RWPE2 (cell line): Measurements from ENCODE around the gene MKS1.

Experiments
- ATAC-seq: fragments of 200-7000 bp; cut with Tn5 transposase; 3 replicates; pipeline ENCODE4 v1.9.1; 2021; ENCODE audit warnings: low read depth
- DNase-seq: peaks from one replicate; pipeline ENCODE4 v3.0.0-alpha.2; 2020; ENCODE audit warnings: low spot score
- H3K27ac ChIP-seq: fragments of 450-650 bp; 2 replicates; pipeline ENCODE4 v1.5.1; 2017; ENCODE audit warnings: mild to moderate bottlenecking; ENCODE audit not compliant: poor library complexity, severe bottlenecking
- H3K27me3 ChIP-seq: fragments of 250-450 bp; sonication (Bioruptor Pico); 2 replicates; pipeline ENCODE4 v1.5.1; 2021; ENCODE audit warnings: mild to moderate bottlenecking, moderate library complexity; ENCODE audit not compliant: insufficient read depth, poor library complexity, severe bottlenecking
- H3K36me3 ChIP-seq: fragments of 250-450 bp; sonication (Bioruptor Pico); 2 replicates; pipeline ENCODE4 v1.5.1; 2020; ENCODE audit warnings: low read depth, mild to moderate bottlenecking, moderate library complexity
- H3K4me1 ChIP-seq: fragments of 250-450 bp; sonication (Bioruptor Pico); 2 replicates; pipeline ENCODE4 v1.5.1; 2021; ENCODE audit warnings: mild to moderate bottlenecking, moderate library complexity; ENCODE audit not compliant: insufficient read depth, poor library complexity, severe bottlenecking
- H3K4me3 ChIP-seq: fragments of 250-450 bp; sonication (Bioruptor Pico); 2 replicates; pipeline ENCODE4 v1.5.1; 2021; ENCODE audit warnings: mild to moderate bottlenecking, moderate library complexity; ENCODE audit not compliant: severe bottlenecking
- H3K9me3 ChIP-seq: fragments of 250-450 bp; sonication (Bioruptor Pico); 2 replicates; pipeline ENCODE4 v1.5.1; 2021; ENCODE audit warnings: mild to moderate bottlenecking, moderate library complexity; ENCODE audit not compliant: severe bottlenecking
- CTCF ChIP-seq: fragments of 450-650 bp; IDR thresholded peaks from one replicate; pipeline ENCODE4 v1.5.1; 2017; ENCODE audit warnings: mild to moderate bottlenecking, moderate library complexity; ENCODE audit not compliant: poor library complexity, severe bottlenecking

Gene MKS1

DNA sequence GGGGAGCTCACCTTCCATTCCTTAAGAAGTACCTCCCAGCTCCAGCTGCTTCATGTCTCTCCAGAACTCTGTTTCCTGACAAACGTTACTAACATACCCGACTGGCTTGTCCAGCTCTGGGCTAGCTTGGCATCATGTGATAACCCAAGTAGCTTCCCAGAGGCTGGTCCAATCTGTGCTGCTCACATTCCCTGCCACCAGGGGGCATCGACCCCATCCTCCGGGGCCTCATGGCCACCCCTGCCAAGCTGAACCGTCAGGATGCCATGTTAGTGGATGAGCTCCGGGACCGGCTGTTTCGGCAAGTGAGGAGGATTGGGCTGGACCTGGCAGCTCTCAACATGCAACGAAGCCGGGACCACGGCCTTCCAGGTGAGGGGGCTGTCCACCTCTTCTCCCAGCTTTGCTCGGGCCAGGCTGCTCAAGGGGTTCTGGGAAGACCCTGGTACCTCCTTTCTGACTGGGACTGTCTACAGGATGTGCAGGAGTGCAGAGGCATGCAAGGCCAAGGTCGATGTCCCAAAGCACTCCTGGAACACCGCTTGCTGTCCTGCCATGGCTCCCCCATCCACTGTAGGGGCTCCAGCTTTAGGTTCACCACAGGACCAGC lies 18.9 kb downstream of the MKS1 start:
- no peak for DNase-seq
- peak; percentile 74; the same call in 2 of the 3 replicates for ATAC-seq

GRCh38 chr17:58196610-58197009 lies 22.4 kb downstream of the MKS1 start:
- H3K9me3 ChIP-seq, result no peaks in the 10 kb centered on the region
- no peak overlapping the region for H3K4me3 ChIP-seq
- ATAC-seq (no peak), DNase-seq (no peak)
- peaks cover 8% of the 10 kb centered on the region for H3K27me3 ChIP-seq
- H3K36me3 ChIP-seq, result no peaks in the 10 kb centered on the region
- no peak overlapping the region for H3K27ac ChIP-seq
- peaks cover 3% of the 10 kb centered on the region for H3K4me1 ChIP-seq
- TF ChIP-seq CTCF, result no peak

More for the DNA sequence above, 18.9 kb downstream of the MKS1 start:
- peak; percentile 44 for TF ChIP-seq CTCF
- Histone ChIP-seq H3K36me3 (no peaks in the 10 kb centered on the region), H3K4me3 (no peak overlapping the region), H3K27me3 (peaks cover 3% of the 10 kb centered on the region), H3K9me3 (no peaks in the 10 kb centered on the region), H3K4me1 (peaks cover 3% of the 10 kb centered on the region), H3K27ac (no peak overlapping the region)

DNA sequence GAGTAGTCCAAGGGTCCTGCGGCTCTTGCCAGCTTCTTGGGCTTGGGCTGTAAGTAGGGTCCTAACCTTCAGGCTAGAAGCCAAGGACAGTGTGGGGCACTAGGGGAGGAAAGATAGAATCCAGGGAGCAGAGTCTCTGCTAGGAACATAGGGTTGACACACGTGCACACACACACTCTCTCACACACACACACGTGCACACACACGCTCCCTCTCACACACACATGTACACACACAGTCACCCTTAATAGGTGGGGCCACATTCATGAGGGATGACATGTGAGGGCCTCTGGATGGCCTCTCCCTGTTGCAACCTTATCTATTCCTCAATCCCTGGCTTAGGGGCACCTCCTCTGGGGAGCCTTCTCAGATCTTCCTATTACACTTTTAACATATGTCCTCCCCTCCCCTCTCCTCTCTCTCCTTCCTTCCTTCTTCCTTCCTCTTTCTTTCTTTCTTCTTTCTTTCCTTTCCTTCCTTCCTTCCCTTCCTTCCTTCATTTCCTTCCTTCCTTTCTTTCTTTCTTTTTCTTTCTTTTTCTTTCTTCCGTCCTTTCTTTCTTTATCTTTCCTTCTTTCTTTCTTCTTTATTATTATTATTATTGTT lies 23.4 kb downstream of the MKS1 start:
- Histone ChIP-seq H3K27me3 (peaks cover 8% of the 10 kb centered on the region), H3K4me3 (no peak overlapping the region), H3K36me3 (no peaks in the 10 kb centered on the region), H3K27ac (no peak overlapping the region), H3K9me3 (no peaks in the 10 kb centered on the region), H3K4me1 (peaks cover 3% of the 10 kb centered on the region)
- ATAC-seq (no peak), DNase-seq (no peak)
- no peak for TF ChIP-seq CTCF

DNA sequence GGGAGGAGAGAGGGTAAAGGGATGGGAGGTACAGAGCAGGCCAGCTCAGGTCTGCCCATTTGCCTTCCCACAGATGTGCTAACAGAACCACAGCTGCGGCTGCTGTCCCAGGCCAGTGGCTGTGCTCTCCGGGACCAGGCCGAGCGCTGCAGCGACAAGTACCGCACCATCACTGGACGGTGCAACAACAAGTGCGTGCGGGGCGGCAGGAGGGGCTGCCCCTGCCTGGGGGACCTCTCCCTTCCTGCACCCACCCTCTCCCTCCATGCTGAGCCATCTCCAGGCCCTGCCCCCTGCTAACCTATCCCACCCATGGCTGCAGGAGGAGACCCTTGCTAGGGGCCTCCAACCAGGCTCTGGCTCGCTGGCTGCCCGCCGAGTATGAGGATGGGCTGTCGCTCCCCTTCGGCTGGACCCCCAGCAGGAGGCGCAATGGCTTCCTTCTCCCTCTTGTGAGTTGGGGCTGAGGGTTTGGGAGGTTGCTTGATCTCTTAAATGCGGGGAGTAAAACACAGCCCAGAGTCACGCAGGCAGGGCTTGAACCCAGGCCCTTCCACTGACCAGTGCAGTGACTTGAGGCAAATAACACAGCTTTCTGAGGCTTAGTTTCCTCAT lies 25.3 kb downstream of the MKS1 start:
- no peaks in the 10 kb centered on the region for H3K36me3 ChIP-seq
- H3K9me3 ChIP-seq, result no peaks in the 10 kb centered on the region
- peaks cover 8% of the 10 kb centered on the region for H3K27me3 ChIP-seq
- H3K4me1 ChIP-seq, result peaks cover 3% of the 10 kb centered on the region
- ATAC-seq (no peak), DNase-seq (no peak)
- no peak overlapping the region for H3K4me3 ChIP-seq
- no peak for TF ChIP-seq CTCF
- H3K27ac ChIP-seq, result no peak overlapping the region

GRCh38 chr17:58192612-58193011 lies 26.4 kb downstream of the MKS1 start, which contains the start of gene EPX:
TSS of gene EPX (plus strand) at chr17:58192726. CDS start at chr17:58192847, 121 bp downstream.
- no peak within 1 kb of the TSS for H3K4me3 ChIP-seq
- TF ChIP-seq CTCF, result no peak
- peaks cover 3% of the 10 kb centered on the region for H3K4me1 ChIP-seq
- H3K27me3 ChIP-seq, result peaks cover 5% of the 10 kb centered on the region
- H3K27ac ChIP-seq, result no peak within 1 kb of the TSS
- no peak for DNase-seq
- no peaks in the 10 kb centered on the region for H3K9me3 ChIP-seq
- no peak for ATAC-seq
- H3K36me3 ChIP-seq, result no peaks in the 10 kb centered on the region
